ENCODE data around the gene SLC22A23.

SLC22A23 gene

DNA sequence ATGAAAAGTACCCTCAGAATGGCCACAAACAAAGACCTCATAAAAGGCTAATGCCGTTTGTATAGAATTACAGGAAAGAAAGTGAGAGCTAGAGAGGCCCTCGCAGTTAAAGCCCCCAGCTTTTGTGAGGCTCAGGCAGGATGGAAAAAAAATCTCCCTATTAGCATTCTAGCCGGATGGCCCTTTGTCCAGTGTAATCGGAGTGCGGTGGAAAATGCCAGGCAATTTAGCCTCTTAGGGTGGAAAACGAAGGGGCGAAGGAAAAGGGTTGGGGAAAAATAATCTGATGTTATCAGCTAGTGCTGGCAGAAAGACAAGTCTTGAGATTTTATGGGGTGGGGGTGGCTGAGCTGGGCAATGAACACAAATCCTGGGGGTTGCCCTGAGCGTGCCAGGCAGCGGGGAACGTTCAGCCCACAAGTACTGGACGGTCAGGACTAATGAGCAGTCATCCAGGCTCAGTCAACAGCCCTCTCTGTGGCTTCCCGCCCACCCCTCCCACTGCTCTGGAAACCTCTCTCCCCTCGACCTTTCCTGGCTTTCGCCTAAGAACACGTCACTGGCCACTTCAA is 105.7 kb downstream of the SLC22A23 start:
- DNase-seq = no peak

- no peak for DNase-seq
Measured at GRCh38 chr6:3350252-3350796, 106.5 kb downstream of the SLC22A23 start.

- DNase-seq = no peak
Measured at GRCh38 chr6:3349388-3350251, 107.2 kb downstream of the SLC22A23 start.

GRCh38 chr6:3348821-3349220 is 108.0 kb downstream of the SLC22A23 start:
- DNase-seq = no peak

DNA sequence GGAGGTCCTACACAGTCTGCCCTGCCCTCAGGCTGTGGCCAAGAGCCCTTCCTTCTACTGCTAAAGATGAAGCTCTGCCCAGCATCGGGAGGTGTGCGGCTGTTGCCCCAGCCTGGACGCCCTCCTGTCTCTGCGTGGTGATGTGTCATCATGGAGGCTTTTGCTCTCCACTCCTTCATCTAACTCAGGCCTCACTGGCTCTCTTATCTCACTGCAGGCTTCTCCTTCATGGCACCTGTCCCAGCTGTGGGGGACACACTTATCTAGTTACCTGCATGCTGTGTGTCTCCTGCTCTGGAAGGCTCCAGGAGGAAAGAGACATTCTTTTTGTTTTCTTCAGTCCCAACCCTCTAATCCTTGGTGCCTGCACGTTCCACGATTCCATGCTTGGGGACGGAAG is 109.0 kb downstream of the SLC22A23 start:
- no peak for DNase-seq

- DNase-seq = no peak
Measured at GRCh38 chr6:3347247-3347646, 109.6 kb downstream of the SLC22A23 start.

GRCh38 chr6:3346476-3346875 is 110.4 kb downstream of the SLC22A23 start:
- no peak for DNase-seq

- DNase-seq = no peak
Measured at GRCh38 chr6:3345836-3346235, 111.0 kb downstream of the SLC22A23 start.

DNA sequence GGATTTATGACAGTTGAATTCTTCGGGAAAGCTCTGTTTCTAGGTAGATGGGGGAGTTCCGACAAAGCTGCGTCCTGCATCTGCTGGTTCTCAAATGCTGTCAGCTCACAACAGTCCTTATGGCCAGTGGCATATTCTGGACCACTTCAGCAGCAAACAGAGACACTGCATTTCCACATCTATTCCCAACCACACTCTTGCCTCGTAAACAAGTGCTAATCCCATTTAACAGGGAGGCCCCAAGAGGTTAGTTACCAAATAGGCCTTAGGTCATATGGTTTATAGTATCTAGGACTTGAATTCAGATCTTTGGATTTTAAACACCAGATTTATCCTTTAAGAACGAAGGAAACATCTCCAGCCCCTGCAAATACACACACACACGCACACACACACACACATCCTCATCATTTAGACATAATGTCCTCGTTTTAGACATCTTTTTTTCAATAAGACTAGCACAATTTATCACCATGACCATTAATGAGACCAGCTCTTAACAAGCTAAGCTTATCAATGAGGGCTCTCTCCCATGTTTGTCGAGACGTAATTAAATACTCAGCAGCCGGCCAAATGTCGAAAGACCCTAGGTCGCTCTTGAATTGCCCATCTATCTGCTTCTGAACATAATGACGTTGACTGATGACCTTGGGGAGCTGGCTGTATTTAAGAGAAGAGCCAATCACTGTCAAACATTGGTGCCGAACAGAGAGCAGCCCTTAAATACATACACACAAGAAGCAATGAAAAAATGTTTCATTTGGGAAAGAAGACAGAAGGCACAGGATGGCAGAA is 113.6 kb downstream of the SLC22A23 start:
- DNase-seq = no peak

DNA sequence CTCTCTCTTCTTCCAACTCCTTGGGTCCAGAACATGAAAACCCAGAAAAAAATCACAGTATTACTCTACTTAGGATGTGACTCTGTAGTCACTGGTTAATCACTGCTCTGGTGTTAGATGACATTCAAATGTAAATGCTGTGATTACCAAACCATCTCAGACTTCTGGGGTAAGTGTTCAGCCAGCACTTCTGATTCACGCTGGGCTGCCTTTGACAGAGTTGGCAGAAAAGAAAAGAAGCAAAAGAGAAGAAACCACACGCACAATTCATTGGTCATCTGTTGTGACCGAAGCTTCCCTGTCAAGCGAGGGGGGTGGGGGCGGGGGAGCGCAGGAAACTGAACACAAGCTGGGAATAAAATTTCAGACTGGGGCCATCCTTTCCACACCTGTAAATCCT is 115.4 kb downstream of the SLC22A23 start:
- DNase-seq = no peak

DNA sequence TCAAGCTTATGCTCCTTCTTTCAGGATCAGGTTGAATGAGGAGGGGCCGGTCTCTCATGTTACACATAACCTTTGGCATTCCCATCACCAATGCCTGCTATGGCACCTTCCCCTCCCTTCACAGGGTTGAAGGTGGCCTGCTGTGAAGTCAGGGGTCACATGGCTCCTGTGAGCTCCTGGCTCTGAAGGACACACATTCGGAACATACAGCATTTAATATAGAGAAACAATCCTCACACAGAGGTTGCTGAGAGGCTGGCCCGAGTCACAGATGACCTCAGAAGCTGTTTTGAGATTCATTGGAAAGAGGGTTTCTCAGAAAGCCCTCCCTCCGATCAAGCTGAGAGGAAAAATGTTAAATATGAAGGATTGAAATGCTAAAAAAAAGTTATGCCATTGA is 116.0 kb downstream of the SLC22A23 start:
- DNase-seq = no peak

- DNase-seq = no peak
Measured at GRCh38 chr6:3340358-3340802, 116.5 kb downstream of the SLC22A23 start.

- no peak for DNase-seq
Measured at GRCh38 chr6:3339811-3340210, 117.0 kb downstream of the SLC22A23 start.

GRCh38 chr6:3337521-3338350 is 119.1 kb downstream of the SLC22A23 start:
- no peak for DNase-seq

DNA sequence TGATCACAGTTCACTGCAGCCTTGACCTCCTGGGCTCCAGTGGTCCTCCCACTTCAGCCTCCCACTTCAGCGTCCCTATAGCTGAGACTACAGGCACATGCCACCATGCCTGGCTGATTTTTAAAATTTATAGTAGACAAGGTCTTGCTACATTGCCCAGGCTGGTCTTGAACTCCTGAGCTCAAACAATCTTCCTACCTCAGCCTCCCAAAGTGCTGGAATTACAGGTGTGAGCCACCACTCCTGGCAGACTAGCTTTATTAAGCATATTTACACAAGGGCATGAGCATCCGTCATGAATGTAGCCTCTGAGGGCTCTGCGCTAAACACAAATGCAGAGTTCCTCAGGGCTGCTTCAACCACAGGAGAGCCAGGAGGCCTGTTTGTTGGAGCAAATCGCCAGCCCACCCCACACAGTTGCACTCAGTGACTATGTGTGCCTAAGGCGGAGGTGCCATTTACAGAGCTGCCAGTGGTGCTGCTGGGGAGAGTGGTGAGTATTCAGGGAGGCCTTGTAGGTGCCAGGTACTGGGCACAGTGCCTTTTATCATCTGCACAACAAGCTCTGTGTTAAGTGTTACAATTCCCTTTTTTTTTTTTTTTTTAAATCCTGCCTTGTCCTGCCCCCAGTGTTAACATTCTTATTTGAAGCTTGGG is 119.9 kb downstream of the SLC22A23 start:
- no peak for DNase-seq

GRCh38 chr6:3336066-3336786 is 120.6 kb downstream of the SLC22A23 start:
- DNase-seq = no peak

GRCh38 chr6:3335169-3335568 is 121.7 kb downstream of the SLC22A23 start:
- no peak for DNase-seq

DNA sequence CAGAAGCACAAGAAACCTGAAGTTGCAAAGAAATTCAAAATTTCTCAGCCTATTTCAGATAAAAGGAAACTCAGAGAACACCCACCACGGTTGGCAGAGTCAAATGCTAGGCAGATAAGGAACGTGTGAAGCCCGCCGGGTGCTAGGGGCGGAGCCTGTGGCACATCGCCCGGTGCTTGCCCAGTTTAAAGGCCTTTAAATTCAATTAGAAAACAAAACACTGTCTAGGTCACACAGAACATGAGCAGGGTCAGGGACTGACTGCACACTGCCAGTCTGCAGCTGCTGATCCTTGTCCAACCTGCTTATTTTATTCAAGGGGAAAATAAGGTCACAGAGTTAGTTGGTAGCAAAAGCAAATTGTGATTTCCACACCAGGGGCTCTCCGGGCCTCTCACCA is 122.3 kb downstream of the SLC22A23 start:
- no peak for DNase-seq

GRCh38 chr6:3333263-3333662 is 123.6 kb downstream of the SLC22A23 start:
- no peak for DNase-seq

GRCh38 chr6:3331971-3332370 is 124.9 kb downstream of the SLC22A23 start:
- no peak for DNase-seq

- DNase-seq = no peak
Measured at GRCh38 chr6:3331494-3331893, 125.4 kb downstream of the SLC22A23 start.
